ENCODE results near the gene MAD1L1. TPM values are rescaled to one million over a fixed set of nuclear protein-coding genes. Genes with fewer than 3 reads are reported as not detected.

The MAD1L1 gene
- total and polyA plus RNA-seq, 2 of the 4 experiments (the other 2 are of a cell fraction), result 29.0 to 40.9 TPM

DNA sequence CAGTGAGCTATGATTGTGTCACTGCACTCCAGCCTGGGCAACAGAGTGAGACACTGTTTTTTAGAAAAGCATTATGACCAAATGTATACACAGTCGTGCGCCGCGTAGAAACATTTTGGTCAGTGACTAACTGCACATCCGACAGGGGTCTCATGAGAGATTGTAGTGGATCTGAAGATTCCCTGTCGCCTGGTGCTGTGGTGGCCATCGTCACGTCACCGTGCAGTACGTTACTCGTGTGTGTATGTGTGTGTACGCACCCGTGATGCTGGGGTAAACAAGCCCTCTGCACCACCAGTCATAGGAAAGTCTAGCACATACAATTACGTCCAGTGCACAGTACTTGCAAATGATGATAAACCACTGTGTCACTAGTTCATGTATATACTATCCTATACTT lies 453.3 kb downstream of the MAD1L1 start:
- Histone ChIP-seq H3K27me3 (ENCODE audit: control insufficient read depth, insufficient read depth, low read length) (peaks cover 3% of the 10 kb centered on the region), H3K4ac (ENCODE audit: low read depth, low read length) (no peak overlapping the region), H2BK120ac (ENCODE audit: low read depth, low read length) (no peak overlapping the region), H2AK9ac (replicated peaks; ENCODE audit: low read depth, low read length, poor library complexity) (no peak overlapping the region), H3K27ac (ENCODE audit: insufficient read depth, low read length) (no peak overlapping the region), H3K14ac (replicated peaks; ENCODE audit: low read depth, low read length) (no peak overlapping the region), H4K5ac (ENCODE audit: low read depth, low read length) (no peak overlapping the region), H3K4me3 (ENCODE audit: insufficient read depth, low read depth, low read length) (no peak overlapping the region), H3K9me3 (ENCODE audit: control insufficient read depth, insufficient read depth, low read length) (peaks cover 2% of the 10 kb centered on the region; the same call in 1 of the 2 replicates), H4K91ac (ENCODE audit: insufficient read depth, low read depth, low read length) (no peak overlapping the region), H3K79me1 (ENCODE audit: low read depth in 1 of 2, low read length in 2 of 2) (no peaks in the 10 kb centered on the region), H3K9me1 (ENCODE audit: insufficient read depth, low read length) (no peaks in the 10 kb centered on the region), H2BK20ac (ENCODE audit: low read depth, low read length) (no peak overlapping the region), H3K56ac (ENCODE audit: extremely low read depth, insufficient read depth, low read length) (no peak overlapping the region), H4K20me1 (ENCODE audit: insufficient read depth, low read length) (no peaks in the 10 kb centered on the region), H2BK5ac (ENCODE audit: low read depth, low read length, poor library complexity, severe bottlenecking) (no peak overlapping the region), H4K8ac (ENCODE audit: low read depth in 2 of 2, low read length in 2 of 2) (no peak overlapping the region), H2AK5ac (ENCODE audit: low read depth, low read length) (no peak overlapping the region), H3K4me1 (ENCODE audit: control insufficient read depth, insufficient read depth, low read length) (no peaks in the 10 kb centered on the region), H3K18ac (ENCODE audit: low read depth, low read length) (no peak overlapping the region), H3K36me3 (ENCODE audit: control insufficient read depth, insufficient read depth, low read length) (no peaks in the 10 kb centered on the region), H3K4me2 (ENCODE audit: low read depth, low read length) (no peak overlapping the region), H3K23ac (ENCODE audit: low read depth, low read length) (no peak overlapping the region), H2AFZ (replicated peaks; ENCODE audit: low read length, poor library complexity) (no peak overlapping the region), H2BK15ac (ENCODE audit: low read depth, low read length) (no peak overlapping the region), H3K9ac (ENCODE audit: low read depth, low read length) (no peak overlapping the region)
- intact Hi-C loops (cut with micrococcal nuclease) (no loop called here), dilution Hi-C loops (cut with HindIII; ENCODE audit: low sequenced_read_pairs, unreplicated experiment) (no loop called here), in situ Hi-C loops (cut with MboI; ENCODE audit: low sequenced_read_pairs) (no loop called here)
- 80% methylated on average over 1 of the region's 14 CpGs; no CpG with 5 or more reads in 1 of the 2 experiments for WGBS, 2 experiments (ENCODE audit: extremely low coverage in 2 of 2, insufficient read length in 1 of 2)
- POLR2A ChIA-PET (ENCODE audit: unreplicated experiment), result no interaction called here
- CTCF ChIA-PET, result no interaction called here
- no TSS peak for BruUV-seq (replicated peaks)
- ATAC-seq (ENCODE audit: low read depth) (no peak), DNase-seq (no peak)
- TF ChIP-seq RCOR1 (IDR thresholded peaks at IDR 0.05; ENCODE audit: insufficient replicate concordance, low read length) (no peak), CTCF (conservative IDR thresholded peaks at IDR 0.05; ENCODE audit: low read depth, low read length) (no peak), RFX5 (IDR thresholded peaks at IDR 0.05; ENCODE audit: low read depth, low read length) (no peak), POLR2A (IDR thresholded peaks at IDR 0.05; ENCODE audit: low read depth, low read length) (no peak), MXI1 (IDR thresholded peaks at IDR 0.05; ENCODE audit: borderline replicate concordance, low read depth, low read length) (no peak), MAZ (IDR thresholded peaks at IDR 0.05; ENCODE audit: borderline replicate concordance, low read depth, low read length) (no peak), RAD21 (IDR thresholded peaks at IDR 0.05; ENCODE audit: low read length) (no peak), SMC3 (IDR thresholded peaks at IDR 0.05; ENCODE audit: low read depth, low read length) (no peak), CEBPB (IDR thresholded peaks at IDR 0.05; ENCODE audit: low read depth, low read length) (no peak), BHLHE40 (IDR thresholded peaks at IDR 0.05; ENCODE audit: low read depth, low read length) (no peak), MAFK (IDR thresholded peaks at IDR 0.05; ENCODE audit: low read depth, low read length) (no peak), CHD1 (IDR thresholded peaks at IDR 0.05; ENCODE audit: low read depth, low read length) (no peak), NFE2L2 (IDR thresholded peaks at IDR 0.05; ENCODE audit: low read depth, low read length) (no peak), USF2 (IDR thresholded peaks at IDR 0.05; ENCODE audit: low read depth, low read length) (no peak), ELK1 (IDR thresholded peaks at IDR 0.05; ENCODE audit: borderline replicate concordance, low read depth, low read length) (no peak), FOS (IDR thresholded peaks at IDR 0.05; ENCODE audit: low read depth, low read length) (no peak)
